Tibial nerve (tissue), 4 donors: Measurements from ENCODE around the gene PEAK3. TPM values are rescaled to one million over a fixed set of nuclear protein-coding genes. Genes with fewer than 3 reads are reported as not detected.
A peak's percentile ranks its signal among the peaks of the same experiment; 100 is the strongest.

Experiments
- DNase-seq, 2 donors: peaks; one replicate each; pipeline ENCODE4 v3.0.0-alpha.2; 2019; ENCODE audit warnings: low spot score in 2 of 2
- H3K27ac ChIP-seq, 4 donors: fragments of 200-600 bp; sonication (generic) in 3 of 4; one replicate each; pipeline ENCODE4 v1.5.1; 2017 to 2019; ENCODE audit warnings: mild to moderate bottlenecking in 1 of 4
- H3K27me3 ChIP-seq, 2 donors: fragments of 200-600 bp; sonication (generic) in 1 of 2; one replicate each; pipeline versions ENCODE4 v1.5.1 to v1.6.0; 2017 to 2019
- H3K36me3 ChIP-seq, 3 donors: fragments of 200-600 bp; sonication (generic); one replicate each; pipeline ENCODE4 v1.5.1; 2018 to 2019
- H3K4me1 ChIP-seq, 4 donors: fragments of 200-600 bp; sonication (generic) in 3 of 4; one replicate each; pipeline ENCODE4 v1.5.1; 2017 to 2019
- H3K4me3 ChIP-seq, 4 donors: fragments of 200-600 bp; sonication (generic) in 3 of 4; one replicate each; pipeline ENCODE4 v1.5.1; 2017 to 2019; ENCODE audit warnings: mild to moderate bottlenecking in 1 of 4, moderate library complexity in 1 of 4
- H3K9me3 ChIP-seq, 4 donors: fragments of 200-600 bp; sonication (generic) in 3 of 4; one replicate each; pipeline ENCODE4 v1.5.1; 2017 to 2019
- EP300 ChIP-seq, 2 donors: sonication (generic); formaldehyde crosslinking; IDR thresholded peaks; one replicate each; pipeline ENCODE4 v1.6.1; 2017; ENCODE audit warnings: antibody characterized with exemption in 2 of 2, mild to moderate bottlenecking in 1 of 2
- POLR2A ChIP-seq, 2 donors: fragments of 450-650 bp; IDR thresholded peaks; one replicate each; pipeline ENCODE4 v1.6.1; 2017; ENCODE audit warnings: antibody characterized with exemption in 2 of 2, mild to moderate bottlenecking in 2 of 2, moderate library complexity in 2 of 2
- WGBS, 2 donors: methylation state at CpG; one replicate each; pipeline ENCODE4 v1.1.5; 2018; 5-methylcytosine and 5-hydroxymethylcytosine counted together
- total RNA-seq, 4 donors: library from RNA; depleted of rRNA; stranded (reverse); fragments of >200 nt; gene quantifications; one replicate each; pipeline ENCODE4 v1.1.0, GENCODE V29; 2016
- TF ChIP-seq, protein P1 (sequence below), 5 experiments: fragments of 200-600 bp in 3 of 5; fragments of 450-650 bp in 2 of 5; sonication (generic) in 3 of 5; IDR thresholded peaks; one replicate each; pipeline ENCODE4 v1.5.1; 2016 to 2019; ENCODE audit warnings: antibody characterized with exemption in 5 of 5, mild to moderate bottlenecking in 3 of 5, moderate library complexity in 2 of 5

Gene PEAK3
- total RNA-seq, result 1 to 10 TPM in 2 of 4 donors, under 1 TPM in 2; 0.42 to 4.2 (median 2.2) TPM

DNA sequence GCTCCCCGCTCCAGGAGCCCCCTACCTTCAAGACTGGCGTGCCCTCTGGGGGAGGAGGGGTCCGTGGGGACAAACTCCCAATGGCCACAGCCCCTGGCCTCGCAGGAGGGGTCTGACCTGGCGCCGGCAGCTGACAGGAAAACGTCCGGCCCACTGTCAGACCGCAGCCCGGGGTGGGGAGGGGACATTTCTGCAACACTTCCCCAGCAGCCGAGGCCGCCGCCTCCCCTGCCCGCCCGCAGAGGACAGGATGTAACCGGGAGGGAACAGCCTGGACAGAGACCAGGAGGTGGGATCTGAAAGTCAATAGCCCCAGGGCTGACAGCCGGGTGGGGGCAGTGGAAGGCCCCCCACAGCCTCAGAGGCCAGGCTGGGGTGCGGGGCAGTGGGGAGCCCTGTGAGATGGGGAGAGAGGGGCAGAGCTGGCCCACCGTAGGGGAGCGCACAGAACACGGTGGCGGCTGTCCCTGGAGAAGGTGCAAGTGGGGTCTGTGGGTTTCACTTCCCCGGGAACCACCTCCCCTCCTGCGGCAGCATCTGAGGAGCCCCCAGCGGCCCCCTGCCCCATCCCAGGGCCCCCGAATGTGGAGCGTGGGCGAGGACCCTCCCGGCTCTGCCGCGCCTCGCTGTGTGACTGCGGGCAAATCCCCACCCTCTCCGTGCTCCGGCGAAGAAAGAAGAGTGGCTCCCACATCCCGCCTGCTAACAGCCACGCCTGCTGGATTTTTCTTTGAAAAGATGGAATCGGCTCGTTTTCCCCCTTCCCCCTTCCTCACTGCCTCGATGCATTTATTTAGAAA is at the start of gene PEAK3:
TSS of gene PEAK3 (minus strand) at position 114 of the 800 bp plus-strand sequence. CDS start 1,244 bp downstream, outside the sequence.
- peak; percentile 41 to 65 for DNase-seq
- TF ChIP-seq POLR2A (IDR thresholded peaks at IDR 0.05) (peak in 1 of 2 donors; percentile 34), EP300 (IDR thresholded peaks at IDR 0.05) (peak in 1 of 2 donors; percentile 62)
- TF ChIP-seq, protein P1, sequence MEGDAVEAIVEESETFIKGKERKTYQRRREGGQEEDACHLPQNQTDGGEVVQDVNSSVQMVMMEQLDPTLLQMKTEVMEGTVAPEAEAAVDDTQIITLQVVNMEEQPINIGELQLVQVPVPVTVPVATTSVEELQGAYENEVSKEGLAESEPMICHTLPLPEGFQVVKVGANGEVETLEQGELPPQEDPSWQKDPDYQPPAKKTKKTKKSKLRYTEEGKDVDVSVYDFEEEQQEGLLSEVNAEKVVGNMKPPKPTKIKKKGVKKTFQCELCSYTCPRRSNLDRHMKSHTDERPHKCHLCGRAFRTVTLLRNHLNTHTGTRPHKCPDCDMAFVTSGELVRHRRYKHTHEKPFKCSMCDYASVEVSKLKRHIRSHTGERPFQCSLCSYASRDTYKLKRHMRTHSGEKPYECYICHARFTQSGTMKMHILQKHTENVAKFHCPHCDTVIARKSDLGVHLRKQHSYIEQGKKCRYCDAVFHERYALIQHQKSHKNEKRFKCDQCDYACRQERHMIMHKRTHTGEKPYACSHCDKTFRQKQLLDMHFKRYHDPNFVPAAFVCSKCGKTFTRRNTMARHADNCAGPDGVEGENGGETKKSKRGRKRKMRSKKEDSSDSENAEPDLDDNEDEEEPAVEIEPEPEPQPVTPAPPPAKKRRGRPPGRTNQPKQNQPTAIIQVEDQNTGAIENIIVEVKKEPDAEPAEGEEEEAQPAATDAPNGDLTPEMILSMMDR (IDR thresholded peaks at IDR 0.05), result no peak
- H3K9me3 ChIP-seq, result no peaks in the 10 kb centered on the region
- H3K36me3 ChIP-seq, result no peaks in the 10 kb centered on the region
- no peaks in the 10 kb centered on the region for H3K27me3 ChIP-seq
- 8 to 15% methylated on average over 20 to 36 of the region's 41 CpGs for WGBS, 2 donors
- peak within 1 kb of the TSS in 3 of 4 donors; percentile 42 to 75 (median 64) for H3K27ac ChIP-seq
- H3K4me1 ChIP-seq, result peaks cover 0 to 26% (median 13%) of the 10 kb centered on the region in 4 donors
- peak within 1 kb of the TSS; percentile 4 to 44 (median 24) for H3K4me3 ChIP-seq

DNA sequence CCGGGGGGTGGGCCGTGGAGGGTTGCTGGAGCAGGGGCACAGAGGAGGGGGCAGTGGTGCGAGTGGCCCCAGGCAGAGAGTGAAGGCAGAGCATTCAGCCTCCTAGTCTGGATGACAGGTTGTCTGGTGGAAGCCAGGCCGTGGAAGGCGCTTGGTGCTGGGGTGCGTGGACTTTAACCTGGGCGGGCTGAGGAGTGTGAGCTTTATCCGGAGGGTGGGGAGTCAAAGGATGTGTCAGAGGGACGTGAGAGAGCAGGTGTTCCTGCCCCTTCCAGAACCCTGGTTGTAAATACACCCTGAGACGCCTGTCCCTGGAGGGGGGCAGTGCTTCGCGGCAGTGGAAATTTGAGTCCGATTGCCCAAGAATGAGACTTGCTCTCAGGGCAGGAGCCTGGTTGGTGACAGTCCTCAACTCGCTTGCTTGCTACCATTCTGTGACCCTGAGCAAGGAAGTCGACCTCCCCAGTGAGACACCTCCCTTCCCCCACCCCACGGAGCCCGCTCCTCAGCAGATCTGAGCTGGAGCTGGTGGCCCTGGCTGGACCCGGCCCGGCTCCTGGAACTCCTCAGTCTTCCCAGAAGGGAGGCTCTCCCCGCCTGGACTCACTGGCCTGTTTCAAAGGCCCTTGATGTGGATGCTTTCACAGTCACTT is 48.8 kb upstream of the PEAK3 start:
- no peaks in the 10 kb centered on the region for H3K9me3 ChIP-seq
- TF ChIP-seq POLR2A (IDR thresholded peaks at IDR 0.05), result no peak
- TF ChIP-seq, protein P1 (IDR thresholded peaks at IDR 0.05), result no peak
- no peak for TF ChIP-seq EP300 (IDR thresholded peaks at IDR 0.05)
- H3K4me3 ChIP-seq, result no peak overlapping the region
- 60 to 63% methylated on average over 18 to 20 of the region's 20 CpGs for WGBS, 2 donors
- DNase-seq, result no peak
- H3K27ac ChIP-seq, result peak overlapping the region in 3 of 4 donors; percentile 27 to 76 (median 42)
- peaks cover 0 to 79% (median 47%) of the 10 kb centered on the region in 4 donors for H3K4me1 ChIP-seq
- H3K27me3 ChIP-seq, result no peaks in the 10 kb centered on the region
- H3K36me3 ChIP-seq, result peaks cover 0 to 9% (median 0%) of the 10 kb centered on the region in 3 donors

DNA sequence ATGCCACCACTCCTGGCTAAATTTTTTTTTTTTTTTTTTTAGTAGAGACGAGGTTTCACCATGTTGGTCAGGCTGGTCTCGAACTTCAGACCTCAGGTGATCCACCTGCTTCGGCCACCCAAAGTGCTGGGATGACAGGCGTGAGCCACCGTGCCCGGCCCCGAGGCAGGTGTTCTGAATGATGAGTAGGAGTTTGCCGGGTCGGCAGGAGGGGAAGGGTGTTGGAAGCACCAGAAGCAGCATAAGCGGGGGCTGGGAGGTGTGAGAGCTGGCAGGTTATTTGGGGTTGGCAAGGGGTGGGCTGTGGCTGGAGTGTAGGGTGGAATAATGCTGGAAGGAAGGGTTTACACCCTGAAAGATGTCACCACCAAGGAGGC is 48.3 kb upstream of the PEAK3 start:
- H3K27ac ChIP-seq, result peak overlapping the region in 1 of 4 donors; percentile 76
- DNase-seq, result no peak
- no peaks in the 10 kb centered on the region for H3K9me3 ChIP-seq
- peaks cover 0 to 14% (median 0%) of the 10 kb centered on the region in 3 donors for H3K36me3 ChIP-seq
- 77 to 79% methylated on average over 10 of the region's 10 CpGs for WGBS, 2 donors
- TF ChIP-seq POLR2A (IDR thresholded peaks at IDR 0.05), result no peak
- TF ChIP-seq, protein P1 (IDR thresholded peaks at IDR 0.05), result no peak
- TF ChIP-seq EP300 (IDR thresholded peaks at IDR 0.05), result no peak
- no peaks in the 10 kb centered on the region for H3K27me3 ChIP-seq
- H3K4me1 ChIP-seq, result peaks cover 0 to 79% (median 47%) of the 10 kb centered on the region in 4 donors
- H3K4me3 ChIP-seq, result no peak overlapping the region

DNA sequence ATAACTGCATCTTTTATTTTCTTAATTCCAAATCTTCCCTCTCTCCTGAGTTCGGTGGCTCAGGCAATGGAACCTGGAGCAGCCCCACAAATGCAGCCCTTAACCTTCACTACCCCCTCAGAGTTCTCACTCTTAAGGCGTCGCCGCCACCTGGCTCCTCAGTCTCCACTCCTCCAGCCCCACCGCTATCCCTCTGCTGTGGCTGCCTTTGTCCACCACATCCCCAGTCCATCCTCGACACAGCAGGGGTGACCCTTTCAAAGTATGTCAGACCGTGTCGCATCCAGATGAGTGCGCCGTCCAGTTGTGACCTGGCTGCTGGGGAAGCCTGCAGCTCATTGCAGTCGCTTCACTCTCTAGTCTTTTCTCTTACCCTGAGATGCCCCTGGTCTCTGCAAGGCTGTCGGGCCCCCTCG is 47.5 kb upstream of the PEAK3 start:
- TF ChIP-seq POLR2A (IDR thresholded peaks at IDR 0.05), result no peak
- Histone ChIP-seq H3K27ac (peak overlapping the region in 1 of 4 donors; percentile 84), H3K36me3 (peaks cover 0 to 17% (median 0%) of the 10 kb centered on the region in 3 donors), H3K9me3 (no peaks in the 10 kb centered on the region), H3K4me1 (peaks cover 0 to 77% (median 47%) of the 10 kb centered on the region in 4 donors), H3K27me3 (no peaks in the 10 kb centered on the region), H3K4me3 (peak overlapping the region; percentile 75 to 93 (median 86))
- no peak for DNase-seq
- WGBS, 2 donors, result 40 to 41% methylated on average over 13 of the region's 13 CpGs

DNA sequence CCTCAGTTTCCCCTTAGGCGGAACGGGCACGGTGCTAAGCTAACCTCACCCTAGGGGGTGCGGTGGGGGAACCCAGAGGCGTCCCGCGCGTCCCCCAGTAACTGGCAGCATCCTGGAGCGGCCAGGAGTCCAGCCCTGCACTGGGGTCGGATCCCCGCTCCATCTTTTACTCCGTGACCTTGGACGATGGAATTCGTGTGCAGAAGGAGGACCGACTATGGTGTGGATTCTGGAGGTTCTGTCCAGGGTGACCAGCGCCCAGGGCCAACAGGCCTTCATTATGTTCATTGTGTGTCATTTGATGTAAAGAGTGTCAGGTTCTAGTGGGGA is 47.1 kb upstream of the PEAK3 start:
- Histone ChIP-seq H3K9me3 (no peaks in the 10 kb centered on the region), H3K27ac (peak overlapping the region in 3 of 4 donors; percentile 79 to 87 (median 84)), H3K4me1 (peaks cover 0 to 73% (median 47%) of the 10 kb centered on the region in 4 donors), H3K4me3 (peak overlapping the region; percentile 75 to 93 (median 86)), H3K36me3 (peaks cover 0 to 20% (median 0%) of the 10 kb centered on the region in 3 donors), H3K27me3 (no peaks in the 10 kb centered on the region)
- 2 to 4% methylated on average over 4 to 11 of the region's 16 CpGs for WGBS, 2 donors
- TF ChIP-seq POLR2A (IDR thresholded peaks at IDR 0.05), result no peak
- TF ChIP-seq, protein P1 (IDR thresholded peaks at IDR 0.05), result no peak
- TF ChIP-seq EP300 (IDR thresholded peaks at IDR 0.05), result no peak
- no peak for DNase-seq
